K562 (cell line): ENCODE data around the gene KCNK4. TPM values are rescaled to one million over a fixed set of nuclear protein-coding genes. Genes with fewer than 3 reads are reported as not detected.
A peak's percentile ranks its signal among the peaks of the same experiment; 100 is the strongest.

Experiments
- ATAC-seq: fragments of 200-7000 bp; cut with Tn5 transposase; 3 replicates; pipeline ENCODE4 v1.9.1; 2020; ENCODE audit warnings: moderate library complexity
- BruUV-seq: library from RNA; stranded (reverse); fragments of 400-500 nt; replicated peaks from 2 replicates; lab custom pipeline; 2021; lab: Mats Ljungman, UMichigan
- CTCF ChIA-PET: fragments of 300-600 bp; formaldehyde crosslinking; extraction: SDS; loops from one replicate; lab custom pipeline; 2021; ENCODE audit warnings: low intra/inter-chr PET ratio; lab: Yijun Ruan, JAX
- POLR2A ChIA-PET: fragments of 300-600, 350-650 bp; sonication (Branson Sonifier 250); formaldehyde crosslinking; extraction: SDS; loops from one replicate; lab custom pipeline; 2021; ENCODE audit warnings: antibody characterized with exemption, inconsistent platforms; lab: Yijun Ruan, JAX
- DNase-seq, 4 experiments: peaks; one replicate each; pipeline versions ENCODE4 v3.0.0 to v3.0.0-alpha.2; 2011 to 2018; ENCODE audit warnings: low spot score in 3 of 4, mixed read lengths in 3 of 4; ENCODE audit errors: extremely low read depth in 1 of 4
- FAIRE-seq: peaks from 2 replicates; lab custom pipeline; 2011; peaks lifted over from hg19 to GRCh38; lab: Jason Lieb, UNC
- H2AFZ ChIP-seq: 2 replicates; pipeline ENCODE4 v1.6.0; 2011; ENCODE audit warnings: low read depth, low read length, control low read depth, inconsistent platforms
- H3K27ac ChIP-seq: fragments of 200-600 bp; 3 replicates; pipeline ENCODE4 v1.8.0; 2011; ENCODE audit warnings: low read depth, mild to moderate bottlenecking, control low read depth, inconsistent platforms, low read length, moderate library complexity, mixed read lengths; ENCODE audit errors: extremely low read depth
- H3K27me3 ChIP-seq, 2 experiments: fragments of 300-600 bp in 1 of 2; 2 replicates in 1 of 2; 3 replicates in 1 of 2; pipeline versions ENCODE4 v1.6.0 to v1.8.0; 2011; ENCODE audit warnings: inconsistent platforms in 2 of 2, low read length in 2 of 2, mild to moderate bottlenecking in 1 of 2, mixed read lengths in 1 of 2, moderate library complexity in 1 of 2; ENCODE audit not compliant: control insufficient read depth in 2 of 2, insufficient read depth in 2 of 2
- H3K36me3 ChIP-seq: fragments of 300-600 bp; 3 replicates; pipeline ENCODE4 v1.8.0; 2011; ENCODE audit warnings: mild to moderate bottlenecking, low read length, inconsistent platforms; ENCODE audit not compliant: control insufficient read depth, insufficient read depth
- H3K4me1 ChIP-seq, 2 experiments: fragments of 200-600 bp in 1 of 2; replicated peaks in 1 of 2; 2 replicates in 1 of 2; 3 replicates in 1 of 2; pipeline versions ENCODE4 v1.5.1 to v1.8.0; 2011; ENCODE audit warnings: inconsistent platforms in 2 of 2, low read length in 2 of 2, mild to moderate bottlenecking in 1 of 2, mixed read lengths in 1 of 2, moderate library complexity in 1 of 2; ENCODE audit not compliant: control insufficient read depth in 2 of 2, insufficient read depth in 2 of 2
- H3K4me2 ChIP-seq: 2 replicates; pipeline ENCODE4 v1.6.1; 2011; ENCODE audit warnings: low read length, control low read depth, inconsistent platforms, mixed read lengths; ENCODE audit not compliant: insufficient read depth
- H3K4me3 ChIP-seq: fragments of 200-600 bp; sonication (generic), shearing (Covaris generic); 2 replicates; pipeline ENCODE4 v1.5.1; 2016; ENCODE audit warnings: control low read depth, inconsistent platforms
- H3K79me2 ChIP-seq: fragments of 200-600 bp; 3 replicates; pipeline ENCODE4 v1.8.0; 2011; ENCODE audit warnings: low read length, inconsistent platforms; ENCODE audit not compliant: control insufficient read depth, insufficient read depth
- H3K9ac ChIP-seq, 2 experiments: 2 replicates each; pipeline versions ENCODE4 v1.6.0 to v1.6.1; 2011; ENCODE audit warnings: low read depth in 2 of 2, low read length in 2 of 2, control low read depth in 1 of 2, inconsistent platforms in 1 of 2, mild to moderate bottlenecking in 1 of 2, mixed read lengths in 1 of 2; ENCODE audit not compliant: insufficient read depth in 1 of 2
- H3K9me1 ChIP-seq: one replicate; pipeline ENCODE4 v1.6.0; 2011; ENCODE audit warnings: inconsistent platforms, mild to moderate bottlenecking, low read length, moderate library complexity; ENCODE audit not compliant: control insufficient read depth, insufficient read depth
- H3K9me3 ChIP-seq: replicated peaks from 2 replicates; pipeline ENCODE4 v1.5.1; 2011; ENCODE audit warnings: low read depth, low read length, inconsistent platforms; ENCODE audit not compliant: control insufficient read depth, insufficient read depth
- H4K20me1 ChIP-seq: replicated peaks from 2 replicates; pipeline ENCODE4 v1.6.1; 2011; ENCODE audit warnings: low read length, inconsistent platforms, mixed read lengths; ENCODE audit not compliant: control insufficient read depth, insufficient read depth
- DLX4 ChIP-seq: fragments of 250-450 bp; sonication (Bioruptor Pico); IDR thresholded peaks from 2 replicates; pipeline ENCODE4 v1.6.1; 2021; ENCODE audit warnings: mild to moderate bottlenecking
- E2F3 ChIP-seq: fragments of 250-450 bp; sonication (Bioruptor Pico); IDR thresholded peaks from 2 replicates; pipeline ENCODE4 v1.4.0; 2020; ENCODE audit warnings: mild to moderate bottlenecking
- NBN ChIP-seq: fragments of 450-650 bp; IDR thresholded peaks from 2 replicates; pipeline ENCODE4 v1.6.1; 2016; ENCODE audit warnings: low read depth, mild to moderate bottlenecking
- PREB ChIP-seq: sonication (generic); formaldehyde crosslinking; IDR thresholded peaks from 2 replicates; pipeline ENCODE4 v1.8.1; 2023; ENCODE audit warnings: mild to moderate bottlenecking, missing genetic modification reagents
- RFX7 ChIP-seq: fragments of 250-450 bp; sonication (Bioruptor Pico); IDR thresholded peaks from 2 replicates; pipeline ENCODE4 v1.5.1; 2021; ENCODE audit warnings: mild to moderate bottlenecking
- TCFL5 ChIP-seq: fragments of 250-450 bp; sonication (Bioruptor Pico); conservative IDR thresholded peaks from 2 replicates; pipeline ENCODE4 v1.6.1; 2021; ENCODE audit warnings: mild to moderate bottlenecking, moderate library complexity, matching md5 sums
- ZNF561 ChIP-seq: fragments of 450-650 bp; formaldehyde crosslinking; conservative IDR thresholded peaks from 2 replicates; pipeline ENCODE4 v1.4.0; 2020; ENCODE audit warnings: mild to moderate bottlenecking, moderate library complexity
- ZNF583 ChIP-seq: fragments of 250-450 bp; sonication (Bioruptor Pico); IDR thresholded peaks from 2 replicates; pipeline ENCODE4 v1.4.0; 2020
- WGBS: fragments of 100-300 bp; shearing (Covaris generic); methylation state at CpG from one replicate; pipeline ENCODE4 v1.1.6; 2016; ENCODE audit warnings: low coverage, mixed read lengths; ENCODE audit not compliant: insufficient coverage; ENCODE audit errors: missing lambda C conversion rate; 5-methylcytosine and 5-hydroxymethylcytosine counted together
- in situ Hi-C: fragments of 300-500 bp; cut with MboI; formaldehyde crosslinking; loops from 4 replicates; pipeline ENCODE4 v1.15.0; 2018; ENCODE audit warnings: inconsistent platforms, mixed read lengths
- intact Hi-C: fragments of 100-400 bp; cut with micrococcal nuclease; formaldehyde crosslinking; loops from 2 replicates; pipeline ENCODE4 v1.14.2; 2022
- polyA plus RNA-seq, 8 experiments: library from polyadenylated mRNA; depleted of rRNA in 4 of 8; stranded (reverse) in 5 of 8; unstranded in 3 of 8; fragments of >200 nt; fragmentation: Nextera tagmentation in 2 of 8; fragmentation: Illumina TruSeq in 1 of 8; extraction: Ambion mirVana in 2 of 8; extraction: Trizol in 1 of 8; gene quantifications; 2 replicates each; pipeline versions ENCODE4 v1.2.1 to v1.2.3, GENCODE V29; 2011 to 2014; ENCODE audit warnings: inconsistent platforms in 1 of 8, missing spikeins in 1 of 8
- total RNA-seq, 7 experiments: library from RNA; depleted of rRNA in 6 of 7; stranded (reverse); fragments of >200 nt in 6 of 7; fragmentation: Illumina TruSeq in 2 of 7; extraction: Trizol in 2 of 7; gene quantifications; 2 replicates each; pipeline versions ENCODE4 v1.2.1 to v1.2.3, GENCODE V29; 2011 to 2021; ENCODE audit warnings: low replicate concordance in 1 of 7
- TF ChIP-seq, protein P1 (sequence below): sonication (generic); formaldehyde crosslinking; IDR thresholded peaks from 2 replicates; pipeline ENCODE4 v1.8.1; 2023; ENCODE audit warnings: mild to moderate bottlenecking, missing genetic modification reagents
- TF ChIP-seq, protein P2 (sequence below): fragments of 250-450 bp; sonication (Bioruptor Pico); IDR thresholded peaks from 2 replicates; pipeline ENCODE4 v1.8.0; 2022; ENCODE audit warnings: moderate library complexity, mild to moderate bottlenecking, inconsistent platforms
- TF ChIP-seq, protein P3 (sequence below): fragments of 250-450 bp; sonication (Bioruptor Pico); IDR thresholded peaks from 2 replicates; pipeline ENCODE4 v1.4.0; 2020

Gene KCNK4
- total and polyA plus RNA-seq, 9 of the 15 experiments (the other 6 are each of a cell fraction or from before 2014, with no cell fraction given): not detected

- in situ Hi-C loops: no loop called here
- 0 out of 2 replicates have a peak, but pooled peaks cover 4% of the 10 kb centered on the region for H4K20me1 ChIP-seq
- TF ChIP-seq E2F3 (CRISPR knock-in tag): no peak
- no peak for TF ChIP-seq NBN
- no peak for TF ChIP-seq RFX7
- TF ChIP-seq ZNF561 (CRISPR knock-in tag): no peak
- no peak for TF ChIP-seq PREB (CRISPR knock-in tag)
- TF ChIP-seq DLX4: no peak
- TF ChIP-seq, protein P1, sequence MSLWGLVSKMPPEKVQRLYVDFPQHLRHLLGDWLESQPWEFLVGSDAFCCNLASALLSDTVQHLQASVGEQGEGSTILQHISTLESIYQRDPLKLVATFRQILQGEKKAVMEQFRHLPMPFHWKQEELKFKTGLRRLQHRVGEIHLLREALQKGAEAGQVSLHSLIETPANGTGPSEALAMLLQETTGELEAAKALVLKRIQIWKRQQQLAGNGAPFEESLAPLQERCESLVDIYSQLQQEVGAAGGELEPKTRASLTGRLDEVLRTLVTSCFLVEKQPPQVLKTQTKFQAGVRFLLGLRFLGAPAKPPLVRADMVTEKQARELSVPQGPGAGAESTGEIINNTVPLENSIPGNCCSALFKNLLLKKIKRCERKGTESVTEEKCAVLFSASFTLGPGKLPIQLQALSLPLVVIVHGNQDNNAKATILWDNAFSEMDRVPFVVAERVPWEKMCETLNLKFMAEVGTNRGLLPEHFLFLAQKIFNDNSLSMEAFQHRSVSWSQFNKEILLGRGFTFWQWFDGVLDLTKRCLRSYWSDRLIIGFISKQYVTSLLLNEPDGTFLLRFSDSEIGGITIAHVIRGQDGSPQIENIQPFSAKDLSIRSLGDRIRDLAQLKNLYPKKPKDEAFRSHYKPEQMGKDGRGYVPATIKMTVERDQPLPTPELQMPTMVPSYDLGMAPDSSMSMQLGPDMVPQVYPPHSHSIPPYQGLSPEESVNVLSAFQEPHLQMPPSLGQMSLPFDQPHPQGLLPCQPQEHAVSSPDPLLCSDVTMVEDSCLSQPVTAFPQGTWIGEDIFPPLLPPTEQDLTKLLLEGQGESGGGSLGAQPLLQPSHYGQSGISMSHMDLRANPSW (CRISPR knock-in tag): no peak
- no peak for TF ChIP-seq ZNF583 (CRISPR knock-in tag)
- TF ChIP-seq, protein P2, sequence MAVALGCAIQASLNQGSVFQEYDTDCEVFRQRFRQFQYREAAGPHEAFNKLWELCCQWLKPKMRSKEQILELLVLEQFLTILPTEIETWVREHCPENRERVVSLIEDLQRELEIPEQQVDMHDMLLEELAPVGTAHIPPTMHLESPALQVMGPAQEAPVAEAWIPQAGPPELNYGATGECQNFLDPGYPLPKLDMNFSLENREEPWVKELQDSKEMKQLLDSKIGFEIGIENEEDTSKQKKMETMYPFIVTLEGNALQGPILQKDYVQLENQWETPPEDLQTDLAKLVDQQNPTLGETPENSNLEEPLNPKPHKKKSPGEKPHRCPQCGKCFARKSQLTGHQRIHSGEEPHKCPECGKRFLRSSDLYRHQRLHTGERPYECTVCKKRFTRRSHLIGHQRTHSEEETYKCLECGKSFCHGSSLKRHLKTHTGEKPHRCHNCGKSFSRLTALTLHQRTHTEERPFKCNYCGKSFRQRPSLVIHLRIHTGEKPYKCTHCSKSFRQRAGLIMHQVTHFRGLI (CRISPR knock-in tag): no peak
- no peak for TF ChIP-seq TCFL5
- TF ChIP-seq, protein P3, sequence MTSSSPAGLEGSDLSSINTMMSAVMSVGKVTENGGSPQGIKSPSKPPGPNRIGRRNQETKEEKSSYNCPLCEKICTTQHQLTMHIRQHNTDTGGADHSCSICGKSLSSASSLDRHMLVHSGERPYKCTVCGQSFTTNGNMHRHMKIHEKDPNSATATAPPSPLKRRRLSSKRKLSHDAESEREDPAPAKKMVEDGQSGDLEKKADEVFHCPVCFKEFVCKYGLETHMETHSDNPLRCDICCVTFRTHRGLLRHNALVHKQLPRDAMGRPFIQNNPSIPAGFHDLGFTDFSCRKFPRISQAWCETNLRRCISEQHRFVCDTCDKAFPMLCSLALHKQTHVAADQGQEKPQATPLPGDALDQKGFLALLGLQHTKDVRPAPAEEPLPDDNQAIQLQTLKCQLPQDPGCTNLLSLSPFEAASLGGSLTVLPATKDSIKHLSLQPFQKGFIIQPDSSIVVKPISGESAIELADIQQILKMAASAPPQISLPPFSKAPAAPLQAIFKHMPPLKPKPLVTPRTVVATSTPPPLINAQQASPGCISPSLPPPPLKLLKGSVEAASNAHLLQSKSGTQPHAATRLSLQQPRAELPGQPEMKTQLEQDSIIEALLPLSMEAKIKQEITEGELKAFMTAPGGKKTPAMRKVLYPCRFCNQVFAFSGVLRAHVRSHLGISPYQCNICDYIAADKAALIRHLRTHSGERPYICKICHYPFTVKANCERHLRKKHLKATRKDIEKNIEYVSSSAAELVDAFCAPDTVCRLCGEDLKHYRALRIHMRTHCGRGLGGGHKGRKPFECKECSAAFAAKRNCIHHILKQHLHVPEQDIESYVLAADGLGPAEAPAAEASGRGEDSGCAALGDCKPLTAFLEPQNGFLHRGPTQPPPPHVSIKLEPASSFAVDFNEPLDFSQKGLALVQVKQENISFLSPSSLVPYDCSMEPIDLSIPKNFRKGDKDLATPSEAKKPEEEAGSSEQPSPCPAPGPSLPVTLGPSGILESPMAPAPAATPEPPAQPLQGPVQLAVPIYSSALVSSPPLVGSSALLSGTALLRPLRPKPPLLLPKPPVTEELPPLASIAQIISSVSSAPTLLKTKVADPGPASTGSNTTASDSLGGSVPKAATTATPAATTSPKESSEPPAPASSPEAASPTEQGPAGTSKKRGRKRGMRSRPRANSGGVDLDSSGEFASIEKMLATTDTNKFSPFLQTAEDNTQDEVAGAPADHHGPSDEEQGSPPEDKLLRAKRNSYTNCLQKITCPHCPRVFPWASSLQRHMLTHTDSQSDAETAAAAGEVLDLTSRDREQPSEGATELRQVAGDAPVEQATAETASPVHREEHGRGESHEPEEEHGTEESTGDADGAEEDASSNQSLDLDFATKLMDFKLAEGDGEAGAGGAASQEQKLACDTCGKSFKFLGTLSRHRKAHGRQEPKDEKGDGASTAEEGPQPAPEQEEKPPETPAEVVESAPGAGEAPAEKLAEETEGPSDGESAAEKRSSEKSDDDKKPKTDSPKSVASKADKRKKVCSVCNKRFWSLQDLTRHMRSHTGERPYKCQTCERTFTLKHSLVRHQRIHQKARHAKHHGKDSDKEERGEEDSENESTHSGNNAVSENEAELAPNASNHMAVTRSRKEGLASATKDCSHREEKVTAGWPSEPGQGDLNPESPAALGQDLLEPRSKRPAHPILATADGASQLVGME (CRISPR knock-in tag): no peak
Observed at GRCh38 chr11:64263947-64264317, 27.2 kb upstream of the KCNK4 start.

More at GRCh38 chr11:64263947-64264317, 27.2 kb upstream of the KCNK4 start:
- H3K4me3 ChIP-seq: no peak overlapping the region
- peak overlapping the region in 1 of 2 experiments; percentile 18; a peak in 1 of 4 replicates for H3K9ac ChIP-seq
- H3K4me2 ChIP-seq: no peak overlapping the region
- H2AFZ ChIP-seq: no peak overlapping the region
- peaks cover 86% of the 10 kb centered on the region for H3K36me3 ChIP-seq
- ChIA-PET CTCF (no interaction called here), POLR2A (interaction anchor here (0.6 to 2.4 kb wide), 6 partner anchors 8 to 59 kb away, joined by 3 to 7 read pairs (median 4); partner anchors contain the start of genes PLCB3 and PPP1R14B)
- H3K9me1 ChIP-seq: peaks cover 3% of the 10 kb centered on the region
- peaks cover 10% of the 10 kb centered on the region; the same call in 2 of the 3 replicates for H3K79me2 ChIP-seq
- 94% methylated on average over 7 of the region's 8 CpGs for WGBS
- ATAC-seq (no peak), FAIRE-seq (no peak), DNase-seq (no peak)
- H3K9me3 ChIP-seq: no peaks in the 10 kb centered on the region
- peaks cover 14 to 51% of the 10 kb centered on the region in 2 experiments for H3K4me1 ChIP-seq
- intact Hi-C loops: no loop called here
- no TSS peak for BruUV-seq
- no peaks in the 10 kb centered on the region for H3K27me3 ChIP-seq
- no peak overlapping the region for H3K27ac ChIP-seq
